Duodenal mucosa (tissue), 2 donors: ENCODE results near the gene PCCA.
"Not testable (repeated sequence)": the region's sequence is repeated elsewhere in the genome, so short reads cannot be mapped to it uniquely, and the experiment has no call there.

ENCODE experiments used
- H3K27ac ChIP-seq: one replicate; pipeline ENCODE4 v1.7.0; 2013; ENCODE audit warnings: low read depth, low read length
- H3K27me3 ChIP-seq, 2 donors: one replicate each; pipeline ENCODE4 v1.7.0; 2013; ENCODE audit warnings: low read length in 2 of 2, control low read depth in 1 of 2; ENCODE audit not compliant: insufficient read depth in 2 of 2, control insufficient read depth in 1 of 2
- H3K36me3 ChIP-seq, 2 donors: one replicate each; pipeline ENCODE4 v1.7.0; 2013; ENCODE audit warnings: low read length in 2 of 2, control low read depth in 1 of 2; ENCODE audit not compliant: insufficient read depth in 2 of 2, control insufficient read depth in 1 of 2
- H3K4me1 ChIP-seq, 2 donors: one replicate each; pipeline ENCODE4 v1.7.0; 2013; ENCODE audit warnings: low read length in 2 of 2, control low read depth in 1 of 2; ENCODE audit not compliant: insufficient read depth in 2 of 2, control insufficient read depth in 1 of 2
- H3K4me3 ChIP-seq, 2 donors: one replicate each; pipeline ENCODE4 v1.7.0; 2013; ENCODE audit warnings: low read length in 2 of 2, low read depth in 1 of 2
- H3K9ac ChIP-seq, 2 donors: one replicate each; pipeline ENCODE4 v1.7.0; 2013; ENCODE audit warnings: low read length in 2 of 2, low read depth in 1 of 2
- H3K9me3 ChIP-seq, 2 donors: one replicate each; pipeline ENCODE4 v1.7.0; 2013; ENCODE audit warnings: low read length in 2 of 2, control low read depth in 1 of 2; ENCODE audit not compliant: control insufficient read depth in 1 of 2

The PCCA gene

GRCh38 chr13:100154842-100155416, 66.0 kb downstream of the PCCA start:
- no peaks in the 10 kb centered on the region for H3K9me3 ChIP-seq
- peaks cover 0 to 11% of the 10 kb centered on the region in 2 donors for H3K36me3 ChIP-seq
- no peak overlapping the region for H3K4me3 ChIP-seq
- no peak overlapping the region for H3K27ac ChIP-seq
- no peaks in the 10 kb centered on the region for H3K27me3 ChIP-seq
- no peaks in the 10 kb centered on the region for H3K4me1 ChIP-seq
- no peak overlapping the region for H3K9ac ChIP-seq

- peaks cover 0 to 11% of the 10 kb centered on the region in 2 donors for H3K36me3 ChIP-seq
- no peaks in the 10 kb centered on the region for H3K4me1 ChIP-seq
- no peaks in the 10 kb centered on the region for H3K9me3 ChIP-seq
- no peak overlapping the region for H3K27ac ChIP-seq
- no peaks in the 10 kb centered on the region for H3K27me3 ChIP-seq
- H3K4me3 ChIP-seq: no peak overlapping the region
- H3K9ac ChIP-seq: no peak overlapping the region
These were observed 67.9 kb downstream of the PCCA start for GRCh38 chr13:100156788-100157187.

- H3K4me1 ChIP-seq: no peaks in the 10 kb centered on the region
- no peaks in the 10 kb centered on the region for H3K9me3 ChIP-seq
- H3K27ac ChIP-seq: no peak overlapping the region
- H3K27me3 ChIP-seq: no peaks in the 10 kb centered on the region
- H3K9ac ChIP-seq: no peak overlapping the region
- H3K4me3 ChIP-seq: no peak overlapping the region
- H3K36me3 ChIP-seq: peaks cover 0 to 11% of the 10 kb centered on the region in 2 donors
These were observed 69.7 kb downstream of the PCCA start for GRCh38 chr13:100158569-100158968.

GRCh38 chr13:100159584-100159983, 70.7 kb downstream of the PCCA start:
- Histone ChIP-seq H3K27me3 (no peaks in the 10 kb centered on the region), H3K36me3 (peaks cover 0 to 11% of the 10 kb centered on the region in 2 donors), H3K9ac (no peak overlapping the region), H3K4me1 (no peaks in the 10 kb centered on the region), H3K9me3 (no peaks in the 10 kb centered on the region), H3K27ac (no peak overlapping the region), H3K4me3 (no peak overlapping the region)

- no peak overlapping the region for H3K9ac ChIP-seq
- H3K36me3 ChIP-seq: peaks cover 0 to 6% of the 10 kb centered on the region in 2 donors
- H3K27me3 ChIP-seq: no peaks in the 10 kb centered on the region
- H3K4me1 ChIP-seq: no peaks in the 10 kb centered on the region
- no peak overlapping the region for H3K4me3 ChIP-seq
- H3K27ac ChIP-seq: no peak overlapping the region
- H3K9me3 ChIP-seq: no peaks in the 10 kb centered on the region
These were observed 71.6 kb downstream of the PCCA start for GRCh38 chr13:100160450-100160849.

- H3K27me3 ChIP-seq: no peaks in the 10 kb centered on the region
- H3K4me1 ChIP-seq: no peaks in the 10 kb centered on the region
- H3K4me3 ChIP-seq: no peak overlapping the region
- no peak overlapping the region for H3K9ac ChIP-seq
- no peaks in the 10 kb centered on the region for H3K36me3 ChIP-seq
- no peak overlapping the region for H3K27ac ChIP-seq
- H3K9me3 ChIP-seq: no peaks in the 10 kb centered on the region
These were observed 74.5 kb downstream of the PCCA start for GRCh38 chr13:100163375-100163774.

- H3K36me3 ChIP-seq: no peaks in the 10 kb centered on the region
- no peaks in the 10 kb centered on the region for H3K4me1 ChIP-seq
- no peaks in the 10 kb centered on the region for H3K27me3 ChIP-seq
- no peaks in the 10 kb centered on the region for H3K9me3 ChIP-seq
- no peak overlapping the region for H3K27ac ChIP-seq
- no peak overlapping the region for H3K9ac ChIP-seq
- no peak overlapping the region for H3K4me3 ChIP-seq
These were observed 84.3 kb downstream of the PCCA start for GRCh38 chr13:100173203-100173602.

- H3K4me3 ChIP-seq, H3K27ac ChIP-seq, H3K9me3 ChIP-seq, H3K4me1 ChIP-seq, H3K27me3 ChIP-seq, H3K36me3 ChIP-seq, H3K9ac ChIP-seq: not testable (repeated sequence)
These were observed 85.6 kb downstream of the PCCA start for GRCh38 chr13:100174455-100174854.

GRCh38 chr13:100175078-100175802, 86.3 kb downstream of the PCCA start:
- Histone ChIP-seq H3K9me3 (no peaks in the 10 kb centered on the region), H3K4me1 (no peaks in the 10 kb centered on the region), H3K4me3 (no peak overlapping the region), H3K36me3 (no peaks in the 10 kb centered on the region), H3K27me3 (no peaks in the 10 kb centered on the region), H3K27ac (no peak overlapping the region), H3K9ac (no peak overlapping the region)

GRCh38 chr13:100175803-100176182, 86.9 kb downstream of the PCCA start:
- H3K9me3 ChIP-seq: no peaks in the 10 kb centered on the region
- H3K36me3 ChIP-seq: no peaks in the 10 kb centered on the region
- no peak overlapping the region for H3K9ac ChIP-seq
- no peaks in the 10 kb centered on the region for H3K27me3 ChIP-seq
- H3K27ac ChIP-seq: no peak overlapping the region
- no peaks in the 10 kb centered on the region for H3K4me1 ChIP-seq
- no peak overlapping the region for H3K4me3 ChIP-seq
